PC-9 (cell line): ENCODE data around the gene FLT3. TPM values are rescaled to one million over a fixed set of nuclear protein-coding genes. Genes with fewer than 3 reads are reported as not detected.

Experiments used
- BruUV-seq: library from RNA; stranded (reverse); fragments of 400-500 nt; replicated peaks from 2 replicates; lab custom pipeline; 2021; lab: Mats Ljungman, UMichigan
- CTCF ChIA-PET: fragments of 300-600 bp; sonication (Branson Sonifier 250); formaldehyde crosslinking; loops from one replicate; lab custom pipeline; 2022; ENCODE audit warnings: antibody characterized with exemption; lab: Charles Lee
- POLR2A ChIA-PET: fragments of 300-600 bp; sonication (Branson Sonifier 250); formaldehyde crosslinking; loops from one replicate; lab custom pipeline; 2022; ENCODE audit warnings: antibody characterized with exemption; ENCODE audit not compliant: unreplicated experiment; lab: Charles Lee
- DNase-seq, 2 experiments: peaks; one replicate each; pipeline versions ENCODE4 v3.0.0 to v3.0.0-alpha.2; 2015 to 2022; ENCODE audit warnings: mixed read lengths in 1 of 2
- H2AFZ ChIP-seq: fragments of 200-600 bp; sonication (generic); 2 replicates; pipeline ENCODE4 v1.8.1; 2017; ENCODE audit warnings: antibody characterized with exemption
- H3F3A ChIP-seq: fragments of 200-600 bp; sonication (generic); 2 replicates; pipeline ENCODE4 v1.8.1; 2017; ENCODE audit warnings: antibody characterized with exemption, mild to moderate bottlenecking, low read depth; ENCODE audit not compliant: insufficient read depth
- H3K27ac ChIP-seq: fragments of 200-600 bp; sonication (generic); 2 replicates; pipeline ENCODE4 v1.6.1; 2016; ENCODE audit warnings: mixed run types
- H3K27me3 ChIP-seq: fragments of 200-600 bp; sonication (generic); 2 replicates; pipeline ENCODE4 v1.6.1; 2016; ENCODE audit warnings: low read depth, mixed run types; ENCODE audit not compliant: insufficient read depth
- H3K36me3 ChIP-seq: fragments of 200-600 bp; sonication (generic); 2 replicates; pipeline ENCODE4 v1.6.1; 2016; ENCODE audit warnings: low read depth, mixed run types
- H3K4me1 ChIP-seq: fragments of 200-600 bp; sonication (generic); replicated peaks from 2 replicates; pipeline ENCODE4 v1.6.1; 2016; ENCODE audit warnings: mixed run types; ENCODE audit not compliant: insufficient read depth
- H3K4me2 ChIP-seq: fragments of 200-600 bp; sonication (generic); 2 replicates; pipeline ENCODE4 v1.6.1; 2017; ENCODE audit warnings: mixed run types
- H3K4me3 ChIP-seq: fragments of 200-600 bp; sonication (generic); 2 replicates; pipeline ENCODE4 v1.6.1; 2016; ENCODE audit warnings: mixed run types
- H3K79me2 ChIP-seq: fragments of 200-600 bp; sonication (generic); 2 replicates; pipeline ENCODE4 v1.6.1; 2017; ENCODE audit warnings: low read depth, mixed run types
- H3K9me2 ChIP-seq: fragments of 200-600 bp; sonication (generic); 2 replicates; pipeline ENCODE4 v1.8.1; 2017; ENCODE audit warnings: mild to moderate bottlenecking; ENCODE audit not compliant: insufficient read depth
- H3K9me3 ChIP-seq: fragments of 200-600 bp; sonication (generic); 2 replicates; pipeline ENCODE4 v1.8.1; 2016; ENCODE audit warnings: low read depth; ENCODE audit not compliant: insufficient read depth
- H4K20me1 ChIP-seq: fragments of 200-600 bp; sonication (generic); 2 replicates; pipeline ENCODE4 v1.8.1; 2017; ENCODE audit not compliant: insufficient read depth
- CTCF ChIP-seq: fragments of 200-600 bp; sonication (generic); conservative IDR thresholded peaks from 2 replicates; pipeline ENCODE4 v1.6.1; 2017; ENCODE audit warnings: mixed run types, antibody characterized with exemption, mild to moderate bottlenecking, moderate library complexity
- EZH2 ChIP-seq: fragments of 200-600 bp; sonication (generic); IDR thresholded peaks from 2 replicates; pipeline ENCODE4 v1.8.0; 2017; ENCODE audit warnings: antibody characterized with exemption, low read depth
- intact Hi-C: fragments of 100-400 bp; cut with micrococcal nuclease; formaldehyde crosslinking; loops from one replicate; pipeline ENCODE4 v1.10.0; 2022; ENCODE audit not compliant: unreplicated experiment
- total RNA-seq: library from RNA; stranded (reverse); gene quantifications from 2 replicates; pipeline ENCODE4 v1.2.3, GENCODE V29; 2021

The FLT3 gene
- total RNA-seq, 1 experiment from 2014 or later: not detected

DNA sequence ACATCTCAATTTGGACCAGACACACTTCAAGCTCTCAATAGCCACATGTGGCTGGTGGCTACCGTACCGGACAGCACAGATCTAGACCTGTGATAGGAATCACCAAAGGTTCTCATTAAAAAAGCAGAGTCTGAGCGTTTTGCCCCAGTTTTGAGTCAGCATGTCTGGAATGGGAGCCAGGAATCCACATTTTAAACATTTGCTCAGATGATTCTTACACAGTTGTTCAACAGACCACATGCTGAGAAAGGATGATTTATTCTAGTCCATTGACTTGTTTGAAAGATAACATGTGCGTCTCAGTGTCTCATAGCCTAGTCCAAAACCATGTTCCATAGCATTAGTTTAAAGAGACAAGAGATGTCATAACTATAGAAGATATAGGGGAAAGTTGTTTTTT is 53.4 kb downstream of the FLT3 start:
- H3K9me2 ChIP-seq: no peaks in the 10 kb centered on the region
- peaks cover 66% of the 10 kb centered on the region for H3K27me3 ChIP-seq
- no peak overlapping the region for H2AFZ ChIP-seq
- intact Hi-C loops: no loop called here
- DNase-seq: no peak
- H4K20me1 ChIP-seq: no peaks in the 10 kb centered on the region
- H3K4me3 ChIP-seq: no peak overlapping the region
- no peaks in the 10 kb centered on the region for H3F3A ChIP-seq
- ChIA-PET POLR2A (no interaction called here), CTCF (no interaction called here)
- TF ChIP-seq CTCF (no peak), EZH2 (no peak)
- H3K79me2 ChIP-seq: no peaks in the 10 kb centered on the region
- H3K36me3 ChIP-seq: no peaks in the 10 kb centered on the region
- no peak overlapping the region for H3K27ac ChIP-seq
- no TSS peak for BruUV-seq
- H3K4me2 ChIP-seq: no peak overlapping the region
- H3K4me1 ChIP-seq: no peaks in the 10 kb centered on the region
- peaks cover 4% of the 10 kb centered on the region; the same call in 1 of the 2 replicates for H3K9me3 ChIP-seq

GRCh38 chr13:28045861-28046260 is 54.5 kb downstream of the FLT3 start:
- no TSS peak for BruUV-seq
- no peak for TF ChIP-seq EZH2
- TF ChIP-seq CTCF: no peak
- ChIA-PET POLR2A (no interaction called here), CTCF (no interaction called here)
- no peak overlapping the region for H2AFZ ChIP-seq
- no peaks in the 10 kb centered on the region for H3K79me2 ChIP-seq
- intact Hi-C loops: no loop called here
- H3K27me3 ChIP-seq: peaks cover 71% of the 10 kb centered on the region
- no peak overlapping the region for H3K4me2 ChIP-seq
- no peak overlapping the region for H3K4me3 ChIP-seq
- no peaks in the 10 kb centered on the region for H3F3A ChIP-seq
- no peaks in the 10 kb centered on the region for H3K4me1 ChIP-seq
- H3K36me3 ChIP-seq: no peaks in the 10 kb centered on the region
- no peaks in the 10 kb centered on the region for H4K20me1 ChIP-seq
- H3K9me3 ChIP-seq: peaks cover 4% of the 10 kb centered on the region; the same call in 1 of the 2 replicates
- no peak for DNase-seq
- no peak overlapping the region for H3K27ac ChIP-seq
- H3K9me2 ChIP-seq: no peaks in the 10 kb centered on the region

- no peak overlapping the region for H2AFZ ChIP-seq
- no peaks in the 10 kb centered on the region for H3F3A ChIP-seq
- no peak for DNase-seq
- intact Hi-C loops: no loop called here
- CTCF ChIA-PET: no interaction called here
- H3K79me2 ChIP-seq: no peaks in the 10 kb centered on the region
- H3K4me1 ChIP-seq: no peaks in the 10 kb centered on the region
- no TSS peak for BruUV-seq
- no peaks in the 10 kb centered on the region for H4K20me1 ChIP-seq
- peaks cover 4% of the 10 kb centered on the region; the same call in 1 of the 2 replicates for H3K9me3 ChIP-seq
- H3K9me2 ChIP-seq: no peaks in the 10 kb centered on the region
- H3K4me2 ChIP-seq: no peak overlapping the region
- POLR2A ChIA-PET: no interaction called here
- no peak overlapping the region for H3K4me3 ChIP-seq
- no peak overlapping the region for H3K27ac ChIP-seq
- TF ChIP-seq CTCF: no peak
- no peak for TF ChIP-seq EZH2
- H3K27me3 ChIP-seq: peaks cover 70% of the 10 kb centered on the region
- no peaks in the 10 kb centered on the region for H3K36me3 ChIP-seq
These were observed 55.8 kb downstream of the FLT3 start for GRCh38 chr13:28044608-28045007.
